GM18858 (cell line): ENCODE measurements around the gene USH2A.

Experiments used
- ATAC-seq: cut with Tn5 transposase; IDR thresholded peaks from one replicate; pipeline ENCODE4 v1.9.1; 2021; ENCODE audit not compliant: unreplicated experiment

USH2A gene

GRCh38 chr1:216209125-216209524 lies 214.1 kb downstream of the USH2A start:
- no peak for ATAC-seq

- no peak for ATAC-seq
These were observed 216.1 kb downstream of the USH2A start for GRCh38 chr1:216207154-216207553.

GRCh38 chr1:216205176-216205575 lies 218.1 kb downstream of the USH2A start:
- ATAC-seq: no peak

GRCh38 chr1:216201946-216202345 lies 221.3 kb downstream of the USH2A start:
- ATAC-seq: no peak

GRCh38 chr1:216200941-216201340 lies 222.3 kb downstream of the USH2A start:
- ATAC-seq: no peak

GRCh38 chr1:216194721-216195120 lies 228.5 kb downstream of the USH2A start:
- ATAC-seq: no peak

- ATAC-seq: no peak
These were observed 229.3 kb downstream of the USH2A start for GRCh38 chr1:216193839-216194443.

GRCh38 chr1:216190438-216190837 lies 232.8 kb downstream of the USH2A start:
- no peak for ATAC-seq

GRCh38 chr1:216186816-216187215 lies 236.4 kb downstream of the USH2A start:
- ATAC-seq: no peak

GRCh38 chr1:216186141-216186540 lies 237.1 kb downstream of the USH2A start:
- no peak for ATAC-seq

GRCh38 chr1:216184126-216184680 lies 239.0 kb downstream of the USH2A start:
- no peak for ATAC-seq

GRCh38 chr1:216183454-216183853 lies 239.8 kb downstream of the USH2A start:
- no peak for ATAC-seq

- ATAC-seq: no peak
These were observed 240.2 kb downstream of the USH2A start for GRCh38 chr1:216183007-216183406.

GRCh38 chr1:216181590-216181989 lies 241.7 kb downstream of the USH2A start:
- no peak for ATAC-seq

GRCh38 chr1:216178281-216178680 lies 245.0 kb downstream of the USH2A start:
- ATAC-seq: no peak

GRCh38 chr1:216176970-216177369 lies 246.3 kb downstream of the USH2A start:
- ATAC-seq: no peak

- ATAC-seq: no peak
These were observed 247.5 kb downstream of the USH2A start for GRCh38 chr1:216175714-216176113.

- no peak for ATAC-seq
These were observed 249.8 kb downstream of the USH2A start for GRCh38 chr1:216173376-216173995.

GRCh38 chr1:216169351-216169750 lies 253.9 kb downstream of the USH2A start:
- ATAC-seq: no peak

GRCh38 chr1:216168546-216168945 lies 254.7 kb downstream of the USH2A start:
- no peak for ATAC-seq

- ATAC-seq: no peak
These were observed 269.2 kb downstream of the USH2A start for GRCh38 chr1:216154063-216154462.

GRCh38 chr1:216153130-216153529 lies 270.1 kb downstream of the USH2A start:
- no peak for ATAC-seq
